OCI-LY7 (cell line): ENCODE results near the gene SLC44A2. TPM values are rescaled to one million over a fixed set of nuclear protein-coding genes. Genes with fewer than 3 reads are reported as not detected.
A peak's percentile ranks its signal among the peaks of the same experiment; 100 is the strongest.

ENCODE experiments used
- BruUV-seq: library from RNA; stranded (reverse); fragments of 400-500 nt; replicated peaks from 2 replicates; lab custom pipeline; 2021; lab: Mats Ljungman, UMichigan
- CTCF ChIA-PET: fragments of 300-600 bp; sonication (Branson Sonifier 250); formaldehyde crosslinking; loops from one replicate; lab custom pipeline; 2022; ENCODE audit warnings: antibody characterized with exemption; ENCODE audit not compliant: unreplicated experiment; lab: Charles Lee
- POLR2A ChIA-PET: fragments of 300-600 bp; sonication (Branson Sonifier 250); formaldehyde crosslinking; loops from one replicate; lab custom pipeline; 2022; ENCODE audit warnings: antibody characterized with exemption; lab: Charles Lee
- DNase-seq: peaks from one replicate; pipeline ENCODE4 v3.0.0-alpha.2; 2015; ENCODE audit warnings: low spot score
- H2AFZ ChIP-seq: fragments of 200-600 bp; sonication (generic), shearing (Covaris generic); 2 replicates; pipeline ENCODE4 v1.6.1; 2014; ENCODE audit warnings: mild to moderate bottlenecking, antibody characterized with exemption, low read length, moderate library complexity
- H3K27ac ChIP-seq: fragments of 200-600 bp; sonication (generic); 2 replicates; pipeline ENCODE4 v1.5.1; 2014; ENCODE audit warnings: mixed run types, low read depth, mild to moderate bottlenecking, moderate library complexity, low read length, inconsistent platforms; ENCODE audit not compliant: poor library complexity, severe bottlenecking
- H3K36me3 ChIP-seq: fragments of 200-600 bp; sonication (generic); 2 replicates; pipeline ENCODE4 v1.6.1; 2014; ENCODE audit warnings: mild to moderate bottlenecking, antibody characterized with exemption, low read length, moderate library complexity, mixed read lengths; ENCODE audit not compliant: insufficient read depth
- H3K4me1 ChIP-seq: fragments of 200-600 bp; sonication (generic); 2 replicates; pipeline ENCODE4 v1.5.1; 2014; ENCODE audit warnings: mild to moderate bottlenecking, low read length; ENCODE audit not compliant: insufficient read depth, poor library complexity, severe bottlenecking
- H3K4me2 ChIP-seq: fragments of 200-600 bp; sonication (generic); 2 replicates; pipeline ENCODE4 v1.6.1; 2014; ENCODE audit warnings: mild to moderate bottlenecking, low read length
- H3K4me3 ChIP-seq: fragments of 200-600 bp; sonication (generic); 2 replicates; pipeline ENCODE4 v1.5.1; 2014; ENCODE audit warnings: mild to moderate bottlenecking, low read depth, low read length; ENCODE audit not compliant: poor library complexity, severe bottlenecking
- H3K79me2 ChIP-seq: fragments of 200-600 bp; sonication (generic); 2 replicates; pipeline ENCODE4 v1.6.1; 2016; ENCODE audit warnings: low read depth, mild to moderate bottlenecking, low read length, moderate library complexity, mixed read lengths; ENCODE audit not compliant: insufficient read depth
- H3K9me2 ChIP-seq: fragments of 200-600 bp; sonication (generic); 2 replicates; pipeline ENCODE4 v1.6.1; 2016; ENCODE audit warnings: mild to moderate bottlenecking, low read length, mixed read lengths; ENCODE audit not compliant: insufficient read depth
- H3K9me3 ChIP-seq: fragments of 200-600 bp; sonication (generic); 2 replicates; pipeline ENCODE4 v1.6.1; 2014; ENCODE audit warnings: mild to moderate bottlenecking, mixed run types, low read length, mixed read lengths
- H4K20me1 ChIP-seq: fragments of 200-600 bp; sonication (generic); 2 replicates; pipeline ENCODE4 v1.6.1; 2014; ENCODE audit warnings: mild to moderate bottlenecking, antibody characterized with exemption, low read length, moderate library complexity, mixed read lengths; ENCODE audit not compliant: insufficient read depth
- EZH2phosphoT487 ChIP-seq: fragments of 200-600 bp; sonication (generic); IDR thresholded peaks from 2 replicates; pipeline ENCODE4 v1.6.1; 2018; ENCODE audit warnings: low read depth, borderline replicate concordance, mild to moderate bottlenecking, mixed run types, antibody characterized with exemption, low read length, moderate library complexity, mixed read lengths
- intact Hi-C: fragments of 100-400 bp; cut with micrococcal nuclease; formaldehyde crosslinking; loops from one replicate; pipeline ENCODE4 v1.10.0; 2022; ENCODE audit not compliant: unreplicated experiment
- total RNA-seq, 2 experiments: library from RNA; depleted of rRNA in 1 of 2; stranded (reverse); fragments of >200 nt in 1 of 2; shearing (Covaris generic) in 1 of 2; gene quantifications; 2 replicates each; pipeline ENCODE4 v1.2.3, GENCODE V29; 2014 to 2022
- TF ChIP-seq, protein P1 (sequence below): fragments of 200-600 bp; sonication (generic); conservative IDR thresholded peaks from 2 replicates; pipeline ENCODE4 v1.5.1; 2014; ENCODE audit warnings: mild to moderate bottlenecking, antibody characterized with exemption, low read length, moderate library complexity, mixed read lengths

Gene SLC44A2
- total RNA-seq, 2 experiments from 2014 or later, result 115 to 197 TPM

DNA sequence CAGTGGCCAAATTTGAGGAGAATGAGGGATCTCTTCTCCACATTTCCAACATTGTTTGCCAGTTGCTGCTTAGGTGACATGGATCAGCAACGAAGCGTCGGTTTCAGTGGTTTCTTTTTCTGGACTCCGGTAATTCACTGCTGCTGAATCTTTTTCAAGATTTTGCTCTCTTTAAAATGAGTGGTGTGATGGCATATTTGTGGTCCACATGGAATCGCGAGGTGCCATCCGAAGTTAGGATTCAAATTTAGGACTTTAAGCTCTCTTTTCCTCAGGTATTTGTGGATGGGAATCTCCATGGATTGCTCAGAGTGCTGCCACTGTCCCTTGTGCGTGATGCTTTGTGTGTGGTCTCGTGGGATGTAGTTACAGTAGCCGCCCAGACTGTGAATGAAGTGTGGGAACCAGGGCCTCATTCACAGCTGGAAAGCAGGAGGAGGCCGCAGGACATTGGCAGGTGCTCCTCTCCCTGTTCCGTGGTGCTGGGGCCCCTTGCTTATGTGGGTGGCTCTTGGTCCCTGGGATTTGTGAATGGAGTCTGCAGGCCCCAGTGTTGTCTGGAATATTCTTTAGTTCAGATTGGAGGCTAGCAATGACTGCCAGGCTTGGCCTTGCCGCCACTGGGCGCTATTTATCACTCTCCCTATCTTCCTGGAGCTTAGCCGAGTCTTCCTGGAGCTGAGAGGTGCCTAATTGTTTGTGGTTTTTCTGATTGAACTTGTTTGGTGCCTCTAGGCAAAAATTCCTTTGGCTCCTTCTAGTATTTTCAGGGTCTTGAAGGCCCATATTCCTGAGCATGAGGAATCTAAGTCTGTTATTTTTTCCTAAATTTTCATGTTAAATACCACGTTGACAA is 30.3 kb downstream of the SLC44A2 start:
- no peaks in the 10 kb centered on the region for H3K9me2 ChIP-seq
- TSS peak; percentile 57 for BruUV-seq

DNA sequence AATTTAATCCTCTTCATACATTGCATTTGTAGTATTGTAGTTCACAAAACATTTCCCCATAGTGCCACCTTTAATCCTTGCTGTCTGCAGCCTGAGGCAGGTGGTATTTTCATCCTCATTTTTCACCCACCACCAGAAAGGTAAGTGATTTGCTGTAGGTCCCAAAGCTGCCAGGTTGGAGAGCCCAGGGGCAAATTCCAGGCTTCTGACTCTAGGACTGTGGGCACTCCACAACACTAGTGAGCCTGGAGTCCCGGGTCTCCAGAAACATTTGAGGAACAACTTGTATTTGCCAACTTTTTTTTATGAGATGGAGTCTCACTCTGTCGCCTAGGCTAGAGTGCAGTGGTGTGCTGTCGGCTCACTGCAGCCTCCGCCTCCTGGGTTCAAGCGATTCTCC is 35.0 kb downstream of the SLC44A2 start:
- Histone ChIP-seq H3K9me2 (no peaks in the 10 kb centered on the region), H3K4me1 (peaks cover 83% of the 10 kb centered on the region), H3K4me3 (peak overlapping the region; percentile 100), H3K27ac (peak overlapping the region; percentile 87), H3K4me2 (peak overlapping the region; percentile 94), H4K20me1 (peaks cover 41% of the 10 kb centered on the region), H3K36me3 (peaks cover 80% of the 10 kb centered on the region), H3K79me2 (peaks cover 100% of the 10 kb centered on the region), H2AFZ (no peak overlapping the region), H3K9me3 (no peaks in the 10 kb centered on the region)
- TF ChIP-seq EZH2phosphoT487, result no peak
- TF ChIP-seq, protein P1, sequence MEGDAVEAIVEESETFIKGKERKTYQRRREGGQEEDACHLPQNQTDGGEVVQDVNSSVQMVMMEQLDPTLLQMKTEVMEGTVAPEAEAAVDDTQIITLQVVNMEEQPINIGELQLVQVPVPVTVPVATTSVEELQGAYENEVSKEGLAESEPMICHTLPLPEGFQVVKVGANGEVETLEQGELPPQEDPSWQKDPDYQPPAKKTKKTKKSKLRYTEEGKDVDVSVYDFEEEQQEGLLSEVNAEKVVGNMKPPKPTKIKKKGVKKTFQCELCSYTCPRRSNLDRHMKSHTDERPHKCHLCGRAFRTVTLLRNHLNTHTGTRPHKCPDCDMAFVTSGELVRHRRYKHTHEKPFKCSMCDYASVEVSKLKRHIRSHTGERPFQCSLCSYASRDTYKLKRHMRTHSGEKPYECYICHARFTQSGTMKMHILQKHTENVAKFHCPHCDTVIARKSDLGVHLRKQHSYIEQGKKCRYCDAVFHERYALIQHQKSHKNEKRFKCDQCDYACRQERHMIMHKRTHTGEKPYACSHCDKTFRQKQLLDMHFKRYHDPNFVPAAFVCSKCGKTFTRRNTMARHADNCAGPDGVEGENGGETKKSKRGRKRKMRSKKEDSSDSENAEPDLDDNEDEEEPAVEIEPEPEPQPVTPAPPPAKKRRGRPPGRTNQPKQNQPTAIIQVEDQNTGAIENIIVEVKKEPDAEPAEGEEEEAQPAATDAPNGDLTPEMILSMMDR, result no peak
- ChIA-PET POLR2A (no interaction called here), CTCF (no interaction called here)
- BruUV-seq, result no TSS peak
- intact Hi-C loops, result no loop called here
- no peak for DNase-seq

More for the DNA sequence above, 30.3 kb downstream of the SLC44A2 start:
- peak; percentile 48 for DNase-seq
- Histone ChIP-seq H3K9me3 (no peaks in the 10 kb centered on the region), H2AFZ (no peak overlapping the region), H3K36me3 (peaks cover 66% of the 10 kb centered on the region), H3K27ac (peak overlapping the region; percentile 88), H3K4me2 (peak overlapping the region; percentile 94), H3K79me2 (peaks cover 84% of the 10 kb centered on the region), H4K20me1 (peaks cover 31% of the 10 kb centered on the region), H3K4me1 (peaks cover 58% of the 10 kb centered on the region), H3K4me3 (peak overlapping the region; percentile 100)
- ChIA-PET CTCF (no interaction called here), POLR2A (interaction anchor here (0.5 to 0.6 kb wide), 2 partner anchors 209 to 241 kb away, joined by 3 read pairs; no protein-coding TSS in a partner anchor)
- TF ChIP-seq, protein P1, result peak; percentile 63
- TF ChIP-seq EZH2phosphoT487, result no peak
- intact Hi-C loops, result loop anchor here (2.0 to 10.0 kb wide), 3 partner anchors 45 to 539 kb away; partner anchors contain the start of genes CDC37, KANK2 and QTRT1

DNA sequence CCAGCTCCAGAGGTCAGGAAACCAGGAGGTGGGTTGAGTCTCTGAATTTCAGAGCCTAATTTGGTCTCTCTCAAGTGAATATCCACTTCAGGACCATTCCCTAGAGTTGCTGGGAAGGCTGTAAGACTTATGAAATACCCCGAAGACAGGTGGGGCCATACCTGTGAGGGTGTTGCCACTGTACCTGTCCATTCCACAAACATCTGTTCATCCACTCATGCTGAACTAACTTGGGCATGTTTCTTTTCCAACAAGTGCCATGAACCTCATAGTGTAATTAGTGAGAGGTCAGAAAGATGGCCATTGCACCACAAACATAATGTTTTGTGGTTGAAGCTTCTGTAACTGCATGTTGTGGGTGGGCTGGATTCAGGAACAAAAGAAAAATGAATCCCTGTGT is 36.6 kb downstream of the SLC44A2 start:
- no peak for DNase-seq
- ChIA-PET POLR2A (no interaction called here), CTCF (no interaction called here)
- H3K4me3 ChIP-seq, result peak overlapping the region; percentile 100
- H3K9me2 ChIP-seq, result no peaks in the 10 kb centered on the region
- peak overlapping the region; percentile 94 for H3K4me2 ChIP-seq
- H3K79me2 ChIP-seq, result peaks cover 100% of the 10 kb centered on the region
- H3K36me3 ChIP-seq, result peaks cover 80% of the 10 kb centered on the region
- intact Hi-C loops, result no loop called here
- no peak overlapping the region for H2AFZ ChIP-seq
- no peak for TF ChIP-seq EZH2phosphoT487
- TF ChIP-seq, protein P1, result no peak
- no TSS peak for BruUV-seq
- no peaks in the 10 kb centered on the region for H3K9me3 ChIP-seq
- peaks cover 36% of the 10 kb centered on the region for H4K20me1 ChIP-seq
- peaks cover 81% of the 10 kb centered on the region for H3K4me1 ChIP-seq
- peak overlapping the region; percentile 87 for H3K27ac ChIP-seq
